Daoy (cell line): ENCODE measurements around the gene HOXD8. TPM values are rescaled to one million over a fixed set of nuclear protein-coding genes. Genes with fewer than 3 reads are reported as not detected.

Experiments used
- DNase-seq: peaks from one replicate; pipeline ENCODE4 v3.0.0-alpha.2; 2015; ENCODE audit warnings: low read depth
- total RNA-seq: library from RNA; depleted of rRNA; stranded (reverse); fragments of >200 nt; shearing (Covaris generic); gene quantifications from 2 replicates; pipeline ENCODE4 v1.2.3, GENCODE V29; 2014

HOXD8 gene
- total RNA-seq, 1 experiment from 2014 or later = 9.7 TPM

- DNase-seq = no peak
Measured at GRCh38 chr2:176146645-176147044, 17.1 kb downstream of the HOXD8 start.

GRCh38 chr2:176147210-176147799, 17.8 kb downstream of the HOXD8 start:
- no peak for DNase-seq

- DNase-seq = no peak
Measured at GRCh38 chr2:176147800-176148496, 18.4 kb downstream of the HOXD8 start.

- DNase-seq = no peak
Measured at GRCh38 chr2:176148751-176149421, 19.4 kb downstream of the HOXD8 start.

GRCh38 chr2:176149481-176149938, 20.0 kb downstream of the HOXD8 start:
- no peak for DNase-seq

- DNase-seq = no peak
Measured at GRCh38 chr2:176149939-176150583, 20.6 kb downstream of the HOXD8 start.

GRCh38 chr2:176150584-176151441, 21.3 kb downstream of the HOXD8 start:
- DNase-seq = no peak

GRCh38 chr2:176151442-176152287, 22.2 kb downstream of the HOXD8 start, which contains the start of gene HOXD4:
TSS of gene HOXD4 (plus strand) at chr2:176151550. CDS start at chr2:176151634, 84 bp downstream.
- DNase-seq = no peak

GRCh38 chr2:176152350-176153181, 23.1 kb downstream of the HOXD8 start:
- no peak for DNase-seq

GRCh38 chr2:176154576-176155252, 25.2 kb downstream of the HOXD8 start:
- no peak for DNase-seq

- no peak for DNase-seq
Measured at GRCh38 chr2:176155356-176156044, 26.0 kb downstream of the HOXD8 start.

- DNase-seq = no peak
Measured at GRCh38 chr2:176156301-176156806, 26.8 kb downstream of the HOXD8 start.

GRCh38 chr2:176156807-176157498, 27.4 kb downstream of the HOXD8 start, which contains the start of gene HOXD3:
TSS of gene HOXD3 (plus strand) at chr2:176157307. CDS start at chr2:176169115, 11,808 bp downstream.
- peak; percentile 42 for DNase-seq

- DNase-seq = peak; percentile 55
Measured at GRCh38 chr2:176157499-176158185, 28.1 kb downstream of the HOXD8 start.

- DNase-seq = peak; percentile 43
Measured at GRCh38 chr2:176158186-176158591, 28.7 kb downstream of the HOXD8 start.

- DNase-seq = no peak
Measured at GRCh38 chr2:176158855-176159662, 29.6 kb downstream of the HOXD8 start.
